ENCODE data around the gene BAIAP3.

BAIAP3 gene

GRCh38 chr16:1310832-1311200 is 22.6 kb upstream of the BAIAP3 start:
- Mint-ChIP-seq H3K27me3 (no peaks in the 10 kb centered on the region), H3K27ac (peak overlapping the region; percentile 99), H3K4me3 (peak overlapping the region; percentile 93), H3K36me3 (peaks cover 33% of the 10 kb centered on the region), H3K4me1 (peaks cover 65% of the 10 kb centered on the region), H3K9me3 (no peaks in the 10 kb centered on the region)
- no peak for ATAC-seq

- no peak for ATAC-seq
- Mint-ChIP-seq H3K4me3 (peak overlapping the region; percentile 93), H3K27ac (peak overlapping the region; percentile 99), H3K4me1 (peaks cover 60% of the 10 kb centered on the region), H3K9me3 (no peaks in the 10 kb centered on the region), H3K27me3 (no peaks in the 10 kb centered on the region), H3K36me3 (peaks cover 38% of the 10 kb centered on the region)
Measured at GRCh38 chr16:1311212-1311737, 22.2 kb upstream of the BAIAP3 start.

GRCh38 chr16:1311738-1312466 is 21.5 kb upstream of the BAIAP3 start:
- Mint-ChIP-seq H3K27me3 (no peaks in the 10 kb centered on the region), H3K4me3 (peak overlapping the region; percentile 93), H3K4me1 (peaks cover 55% of the 10 kb centered on the region), H3K36me3 (peaks cover 44% of the 10 kb centered on the region), H3K9me3 (no peaks in the 10 kb centered on the region), H3K27ac (peak overlapping the region; percentile 99)
- ATAC-seq: no peak

GRCh38 chr16:1312467-1312816 is 21.0 kb upstream of the BAIAP3 start:
- ATAC-seq: no peak
- Mint-ChIP-seq H3K4me3 (peak overlapping the region; percentile 93), H3K4me1 (peaks cover 53% of the 10 kb centered on the region), H3K36me3 (peaks cover 47% of the 10 kb centered on the region), H3K27ac (peak overlapping the region; percentile 99), H3K9me3 (no peaks in the 10 kb centered on the region), H3K27me3 (no peaks in the 10 kb centered on the region)

GRCh38 chr16:1312903-1313302 is 20.5 kb upstream of the BAIAP3 start:
- Mint-ChIP-seq H3K27me3 (no peaks in the 10 kb centered on the region), H3K27ac (peak overlapping the region; percentile 99), H3K36me3 (peaks cover 52% of the 10 kb centered on the region), H3K9me3 (no peaks in the 10 kb centered on the region), H3K4me3 (peak overlapping the region; percentile 93), H3K4me1 (peaks cover 48% of the 10 kb centered on the region)
- no peak for ATAC-seq

- no peaks in the 10 kb centered on the region for H3K9me3 Mint-ChIP-seq
Measured at GRCh38 chr16:1313721-1314369, 19.6 kb upstream of the BAIAP3 start.

GRCh38 chr16:1314399-1315068 is 18.9 kb upstream of the BAIAP3 start:
- Mint-ChIP-seq H3K36me3 (peaks cover 66% of the 10 kb centered on the region), H3K27ac (no peak overlapping the region), H3K27me3 (no peaks in the 10 kb centered on the region), H3K4me1 (peaks cover 49% of the 10 kb centered on the region), H3K9me3 (no peaks in the 10 kb centered on the region), H3K4me3 (no peak overlapping the region)
- no peak for ATAC-seq

More at GRCh38 chr16:1313721-1314369, 19.6 kb upstream of the BAIAP3 start:
- Mint-ChIP-seq H3K27me3 (no peaks in the 10 kb centered on the region), H3K4me1 (peaks cover 49% of the 10 kb centered on the region), H3K4me3 (no peak overlapping the region), H3K36me3 (peaks cover 60% of the 10 kb centered on the region), H3K27ac (no peak overlapping the region)
- no peak for ATAC-seq

GRCh38 chr16:1315081-1316032 is 18.1 kb upstream of the BAIAP3 start:
- Mint-ChIP-seq H3K4me1 (peaks cover 44% of the 10 kb centered on the region), H3K9me3 (no peaks in the 10 kb centered on the region), H3K4me3 (no peak overlapping the region), H3K27ac (no peak overlapping the region), H3K36me3 (peaks cover 68% of the 10 kb centered on the region), H3K27me3 (no peaks in the 10 kb centered on the region)
- ATAC-seq: no peak

GRCh38 chr16:1316033-1316405 is 17.4 kb upstream of the BAIAP3 start:
- H3K4me3 Mint-ChIP-seq: no peak overlapping the region
- no peak for ATAC-seq

GRCh38 chr16:1317479-1318267 is 15.8 kb upstream of the BAIAP3 start:
- no peak overlapping the region for H3K27ac Mint-ChIP-seq

More at GRCh38 chr16:1316033-1316405, 17.4 kb upstream of the BAIAP3 start:
- Mint-ChIP-seq H3K27me3 (no peaks in the 10 kb centered on the region), H3K27ac (no peak overlapping the region), H3K36me3 (peaks cover 64% of the 10 kb centered on the region), H3K9me3 (no peaks in the 10 kb centered on the region), H3K4me1 (peaks cover 38% of the 10 kb centered on the region)

GRCh38 chr16:1318268-1318545 is 15.2 kb upstream of the BAIAP3 start:
- Mint-ChIP-seq H3K4me3 (no peak overlapping the region), H3K27me3 (no peaks in the 10 kb centered on the region), H3K9me3 (no peaks in the 10 kb centered on the region), H3K27ac (no peak overlapping the region), H3K4me1 (peaks cover 16% of the 10 kb centered on the region), H3K36me3 (peaks cover 57% of the 10 kb centered on the region)
- ATAC-seq: no peak

More at GRCh38 chr16:1317479-1318267, 15.8 kb upstream of the BAIAP3 start:
- peaks cover 59% of the 10 kb centered on the region for H3K36me3 Mint-ChIP-seq
- peaks cover 21% of the 10 kb centered on the region for H3K4me1 Mint-ChIP-seq
- H3K9me3 Mint-ChIP-seq: no peaks in the 10 kb centered on the region
- no peak for ATAC-seq
- no peak overlapping the region for H3K4me3 Mint-ChIP-seq
- no peaks in the 10 kb centered on the region for H3K27me3 Mint-ChIP-seq

- Mint-ChIP-seq H3K27me3 (no peaks in the 10 kb centered on the region), H3K36me3 (peaks cover 64% of the 10 kb centered on the region), H3K9me3 (no peaks in the 10 kb centered on the region), H3K4me3 (no peak overlapping the region), H3K27ac (no peak overlapping the region), H3K4me1 (peaks cover 12% of the 10 kb centered on the region)
- no peak for ATAC-seq
Measured at GRCh38 chr16:1319041-1319440, 14.4 kb upstream of the BAIAP3 start.

GRCh38 chr16:1320097-1320496 is 13.3 kb upstream of the BAIAP3 start:
- peaks cover 64% of the 10 kb centered on the region for H3K36me3 Mint-ChIP-seq
- no peak overlapping the region for H3K27ac Mint-ChIP-seq
- peaks cover 6% of the 10 kb centered on the region for H3K4me1 Mint-ChIP-seq
- no peak overlapping the region for H3K4me3 Mint-ChIP-seq
- no peaks in the 10 kb centered on the region for H3K27me3 Mint-ChIP-seq
- no peak for ATAC-seq
- no peaks in the 10 kb centered on the region for H3K9me3 Mint-ChIP-seq

- H3K27me3 Mint-ChIP-seq: no peaks in the 10 kb centered on the region
Measured at GRCh38 chr16:1320658-1321240, 12.7 kb upstream of the BAIAP3 start.

More at GRCh38 chr16:1320658-1321240, 12.7 kb upstream of the BAIAP3 start:
- peaks cover 60% of the 10 kb centered on the region for H3K36me3 Mint-ChIP-seq
- H3K9me3 Mint-ChIP-seq: no peaks in the 10 kb centered on the region
- no peak for ATAC-seq
- no peak overlapping the region for H3K27ac Mint-ChIP-seq
- H3K4me3 Mint-ChIP-seq: no peak overlapping the region
- peaks cover 6% of the 10 kb centered on the region for H3K4me1 Mint-ChIP-seq

Measured in stimulated activated memory B cell treated with anti-CD40 and anti-IgM and Interleukin-4, amounts not matched to agents 10 μg/mL and 1 μg/mL and 100 μg/mL, for 72 hours (primary cell).